ENCODE data around the gene NOM1. TPM values are rescaled to one million over a fixed set of nuclear protein-coding genes. Genes with fewer than 3 reads are reported as not detected.
"Not testable (repeated sequence)": the region's sequence is repeated elsewhere in the genome, so short reads cannot be mapped to it uniquely, and the experiment has no call there.

Gene NOM1
- polyA plus RNA-seq (ENCODE audit: low read depth in 6 of 6): 1 to 10 TPM; 1.8 to 8.6 (median 3.3) TPM

- Mint-ChIP-seq H3K27ac (peak within 1 kb of the TSS; percentile 67 to 97 (median 94)), H3K36me3 (peaks cover 3 to 11% of the 10 kb centered on the region in 2 donors), H3K27me3 (peaks cover 9 to 13% (median 11%) of the 10 kb centered on the region in 3 donors), H3K4me1 (peaks cover 15 to 24% (median 20%) of the 10 kb centered on the region in 3 donors), H3K9me3 (no peaks in the 10 kb centered on the region), H3K4me3 (peak within 1 kb of the TSS; percentile 88 to 100 (median 95))
- peak; percentile 96 for ATAC-seq (ENCODE audit: low read depth in 2 of 2)
- peak; percentile 86 for DNase-seq
These were observed at the start of gene NOM1 for GRCh38 chr7:156949541-156950380. Gene NOM1, plus strand, starts transcription at chr7:156949712. Its CDS starts 26 bp downstream, at chr7:156949738.

GRCh38 chr7:156900093-156900492, 49.4 kb upstream of the NOM1 start:
- Mint-ChIP-seq H3K27me3 (peaks cover 0 to 30% (median 11%) of the 10 kb centered on the region in 3 donors), H3K4me1 (peaks cover 0 to 18% (median 11%) of the 10 kb centered on the region in 3 donors)
- H3K27ac Mint-ChIP-seq; DNase-seq; H3K4me3 Mint-ChIP-seq; H3K36me3 Mint-ChIP-seq; ATAC-seq (ENCODE audit: low read depth in 2 of 2); H3K9me3 Mint-ChIP-seq: not testable (repeated sequence)

GRCh38 chr7:156903232-156903909, 46.1 kb upstream of the NOM1 start:
- Mint-ChIP-seq H3K36me3 (no peaks in the 10 kb centered on the region), H3K27me3 (peaks cover 7 to 41% (median 11%) of the 10 kb centered on the region in 3 donors), H3K9me3 (no peaks in the 10 kb centered on the region), H3K4me1 (peaks cover 0 to 4% (median 0%) of the 10 kb centered on the region in 3 donors), H3K27ac (no peak overlapping the region), H3K4me3 (no peak overlapping the region)
- DNase-seq (no peak), ATAC-seq (ENCODE audit: low read depth in 2 of 2) (no peak)

DNA sequence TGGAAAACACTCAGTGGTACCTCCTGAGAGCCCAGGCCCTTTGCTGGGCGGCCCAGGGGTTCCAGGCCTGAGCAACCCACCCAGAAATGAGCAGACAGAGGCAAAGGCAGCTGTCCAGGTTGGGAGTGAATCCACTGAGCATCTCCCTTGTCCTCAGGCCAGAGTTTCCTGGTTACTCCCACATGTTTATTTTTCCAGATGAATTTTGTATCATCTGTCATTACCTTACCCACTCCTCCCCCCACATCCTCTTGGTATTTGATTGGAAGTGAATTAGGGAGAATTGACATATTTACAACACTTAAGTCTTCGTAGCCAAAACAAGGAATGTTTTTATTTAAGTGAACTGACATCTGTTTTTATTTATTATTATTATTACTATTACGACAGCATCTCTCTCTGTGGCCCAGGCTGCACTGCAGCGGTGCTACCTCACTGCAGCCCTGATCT, 43.3 kb upstream of the NOM1 start:
- Mint-ChIP-seq H3K27me3 (peaks cover 11 to 36% (median 12%) of the 10 kb centered on the region in 3 donors), H3K36me3 (no peaks in the 10 kb centered on the region)

DNA sequence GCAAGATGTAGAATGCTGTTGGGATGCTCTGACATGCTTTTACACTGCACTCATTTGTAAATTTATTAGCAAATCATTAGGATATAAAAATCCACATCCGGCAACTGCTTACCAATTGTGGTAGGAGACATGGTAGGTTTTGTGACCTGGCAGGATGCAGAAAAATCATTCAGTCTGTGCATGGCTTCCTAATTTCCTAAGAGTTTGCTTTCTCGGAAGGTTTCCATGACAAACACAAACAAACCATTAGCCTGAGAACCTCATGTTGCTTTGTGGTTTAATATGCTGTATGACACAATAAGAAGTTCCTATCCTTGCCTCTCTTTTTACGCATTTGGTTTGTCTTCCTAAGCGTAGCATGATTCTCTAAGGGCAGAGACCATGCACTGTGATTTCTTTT, 41.9 kb upstream of the NOM1 start:
- H3K27me3 Mint-ChIP-seq: peaks cover 12 to 35% (median 18%) of the 10 kb centered on the region in 3 donors
- H3K4me3 Mint-ChIP-seq: no peak overlapping the region
- no peaks in the 10 kb centered on the region for H3K36me3 Mint-ChIP-seq
- peaks cover 0 to 5% (median 4%) of the 10 kb centered on the region in 3 donors for H3K4me1 Mint-ChIP-seq
- DNase-seq (no peak), ATAC-seq (ENCODE audit: low read depth in 2 of 2) (no peak)
- peaks cover 0 to 10% (median 0%) of the 10 kb centered on the region in 7 donors for H3K9me3 Mint-ChIP-seq
- no peak overlapping the region for H3K27ac Mint-ChIP-seq

More for the DNA sequence above, 43.3 kb upstream of the NOM1 start:
- ATAC-seq (ENCODE audit: low read depth in 2 of 2): no peak
- H3K4me1 Mint-ChIP-seq: peaks cover 0 to 5% (median 4%) of the 10 kb centered on the region in 3 donors
- peaks cover 0 to 5% (median 0%) of the 10 kb centered on the region in 7 donors for H3K9me3 Mint-ChIP-seq
- H3K4me3 Mint-ChIP-seq: no peak overlapping the region
- no peak overlapping the region for H3K27ac Mint-ChIP-seq
- no peak for DNase-seq

- ATAC-seq (ENCODE audit: low read depth in 2 of 2); H3K4me3 Mint-ChIP-seq; H3K36me3 Mint-ChIP-seq; H3K9me3 Mint-ChIP-seq; DNase-seq; H3K4me1 Mint-ChIP-seq; H3K27ac Mint-ChIP-seq: not testable (repeated sequence)
- peaks cover 8 to 34% (median 12%) of the 10 kb centered on the region in 3 donors for H3K27me3 Mint-ChIP-seq
These were observed 39.8 kb upstream of the NOM1 start for GRCh38 chr7:156909574-156910252.

- H3K27me3 Mint-ChIP-seq: peaks cover 30 to 76% (median 50%) of the 10 kb centered on the region in 3 donors
- H3K4me3 Mint-ChIP-seq: no peak overlapping the region
- H3K27ac Mint-ChIP-seq: no peak overlapping the region
These were observed 30.9 kb upstream of the NOM1 start for GRCh38 chr7:156918635-156919034.

GRCh38 chr7:156919132-156919713, 30.3 kb upstream of the NOM1 start:
- peaks cover 0 to 3% (median 0%) of the 10 kb centered on the region in 7 donors for H3K9me3 Mint-ChIP-seq
- H3K4me1 Mint-ChIP-seq: peaks cover 7 to 12% (median 7%) of the 10 kb centered on the region in 3 donors
- H3K36me3 Mint-ChIP-seq: peaks cover 0 to 7% of the 10 kb centered on the region in 2 donors
- no peak overlapping the region for H3K27ac Mint-ChIP-seq
- peaks cover 33 to 74% (median 55%) of the 10 kb centered on the region in 3 donors for H3K27me3 Mint-ChIP-seq
- DNase-seq: no peak
- no peak for ATAC-seq (ENCODE audit: low read depth in 2 of 2)
- H3K4me3 Mint-ChIP-seq: no peak overlapping the region

More at GRCh38 chr7:156918635-156919034, 30.9 kb upstream of the NOM1 start:
- DNase-seq (no peak), ATAC-seq (ENCODE audit: low read depth in 2 of 2) (no peak)
- H3K9me3 Mint-ChIP-seq: peaks cover 0 to 3% (median 0%) of the 10 kb centered on the region in 7 donors
- peaks cover 0 to 7% of the 10 kb centered on the region in 2 donors for H3K36me3 Mint-ChIP-seq
- H3K4me1 Mint-ChIP-seq: peaks cover 7 to 12% (median 7%) of the 10 kb centered on the region in 3 donors

- ATAC-seq (ENCODE audit: low read depth in 2 of 2) (no peak), DNase-seq (no peak)
- Mint-ChIP-seq H3K4me3 (peak overlapping the region in 1 of 8 donors; percentile 31), H3K27me3 (peaks cover 34 to 79% (median 58%) of the 10 kb centered on the region in 3 donors), H3K36me3 (peaks cover 0 to 7% of the 10 kb centered on the region in 2 donors), H3K9me3 (peaks cover 0 to 3% (median 0%) of the 10 kb centered on the region in 7 donors), H3K27ac (no peak overlapping the region), H3K4me1 (peaks cover 7 to 12% (median 7%) of the 10 kb centered on the region in 3 donors)
These were observed 29.4 kb upstream of the NOM1 start for GRCh38 chr7:156920076-156920475.

GRCh38 chr7:156920487-156921373, 28.8 kb upstream of the NOM1 start:
- H3K4me3 Mint-ChIP-seq; H3K9me3 Mint-ChIP-seq; ATAC-seq (ENCODE audit: low read depth in 2 of 2); DNase-seq; H3K36me3 Mint-ChIP-seq; H3K27ac Mint-ChIP-seq: not testable (repeated sequence)
- Mint-ChIP-seq H3K4me1 (peaks cover 7 to 12% (median 7%) of the 10 kb centered on the region in 3 donors), H3K27me3 (peaks cover 34 to 73% (median 55%) of the 10 kb centered on the region in 3 donors)

DNA sequence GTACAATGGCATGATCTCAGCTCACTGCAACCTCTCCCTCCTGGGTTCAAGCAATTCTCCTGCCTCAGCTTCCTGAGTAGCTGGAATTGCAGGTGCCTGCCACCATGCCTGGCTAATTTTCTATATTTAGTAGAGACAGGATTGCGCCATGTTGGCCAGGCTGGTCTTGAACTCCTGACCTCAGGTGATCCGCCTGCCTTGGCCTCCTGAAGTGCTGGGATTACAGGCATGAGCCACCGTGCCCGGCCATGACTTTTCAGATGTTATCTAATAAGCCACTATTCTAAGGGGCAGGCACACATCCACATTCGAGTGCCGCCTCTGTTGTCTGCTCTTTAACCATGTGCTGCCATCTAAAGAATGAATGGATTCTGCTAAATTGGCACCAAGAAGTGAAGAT, 27.2 kb upstream of the NOM1 start:
- H3K36me3 Mint-ChIP-seq; H3K9me3 Mint-ChIP-seq; ATAC-seq (ENCODE audit: low read depth in 2 of 2); DNase-seq: not testable (repeated sequence)
- peak overlapping the region in 1 of 6 donors; percentile 26 for H3K27ac Mint-ChIP-seq
- peaks cover 40 to 70% (median 55%) of the 10 kb centered on the region in 3 donors for H3K27me3 Mint-ChIP-seq
- H3K4me3 Mint-ChIP-seq: peak overlapping the region in 1 of 8 donors; percentile 6
- H3K4me1 Mint-ChIP-seq: peaks cover 7 to 12% (median 7%) of the 10 kb centered on the region in 3 donors

GRCh38 chr7:156925821-156926220, 23.7 kb upstream of the NOM1 start:
- H3K9me3 Mint-ChIP-seq; H3K27ac Mint-ChIP-seq; ATAC-seq (ENCODE audit: low read depth in 2 of 2); DNase-seq; H3K36me3 Mint-ChIP-seq; H3K4me3 Mint-ChIP-seq: not testable (repeated sequence)
- Mint-ChIP-seq H3K27me3 (peaks cover 43 to 72% (median 66%) of the 10 kb centered on the region in 3 donors), H3K4me1 (peaks cover 7 to 12% (median 7%) of the 10 kb centered on the region in 3 donors)

All from naive B cell (primary cell).